GM18526 (cell line): ENCODE data around the gene LONRF3.

ENCODE experiments used
- POLR2A ChIP-seq: IDR thresholded peaks from 3 replicates; pipeline ENCODE4 v1.6.1; 2011; ENCODE audit not compliant: insufficient read length; ENCODE audit errors: extremely low read depth

LONRF3 gene

DNA sequence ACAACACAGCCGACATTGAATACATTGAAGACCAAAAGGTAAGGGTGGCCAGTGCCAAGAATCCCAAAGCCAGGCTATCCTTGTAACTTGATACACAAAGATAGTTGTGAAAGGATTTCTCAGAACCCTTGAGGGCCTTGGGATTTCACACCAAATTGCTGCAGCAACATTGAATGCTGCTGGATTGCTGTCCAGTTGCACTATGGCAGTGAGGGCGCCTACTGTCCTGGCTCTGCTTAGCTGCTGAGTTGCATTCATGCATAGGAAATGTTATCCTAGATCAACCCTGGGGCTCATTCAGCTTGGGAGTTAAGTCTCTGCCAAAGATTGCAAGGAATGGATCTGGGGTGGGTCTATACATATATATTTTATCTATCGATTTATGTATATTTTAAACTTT lies 38.7 kb downstream of the LONRF3 start:
- TF ChIP-seq POLR2A = no peak

DNA sequence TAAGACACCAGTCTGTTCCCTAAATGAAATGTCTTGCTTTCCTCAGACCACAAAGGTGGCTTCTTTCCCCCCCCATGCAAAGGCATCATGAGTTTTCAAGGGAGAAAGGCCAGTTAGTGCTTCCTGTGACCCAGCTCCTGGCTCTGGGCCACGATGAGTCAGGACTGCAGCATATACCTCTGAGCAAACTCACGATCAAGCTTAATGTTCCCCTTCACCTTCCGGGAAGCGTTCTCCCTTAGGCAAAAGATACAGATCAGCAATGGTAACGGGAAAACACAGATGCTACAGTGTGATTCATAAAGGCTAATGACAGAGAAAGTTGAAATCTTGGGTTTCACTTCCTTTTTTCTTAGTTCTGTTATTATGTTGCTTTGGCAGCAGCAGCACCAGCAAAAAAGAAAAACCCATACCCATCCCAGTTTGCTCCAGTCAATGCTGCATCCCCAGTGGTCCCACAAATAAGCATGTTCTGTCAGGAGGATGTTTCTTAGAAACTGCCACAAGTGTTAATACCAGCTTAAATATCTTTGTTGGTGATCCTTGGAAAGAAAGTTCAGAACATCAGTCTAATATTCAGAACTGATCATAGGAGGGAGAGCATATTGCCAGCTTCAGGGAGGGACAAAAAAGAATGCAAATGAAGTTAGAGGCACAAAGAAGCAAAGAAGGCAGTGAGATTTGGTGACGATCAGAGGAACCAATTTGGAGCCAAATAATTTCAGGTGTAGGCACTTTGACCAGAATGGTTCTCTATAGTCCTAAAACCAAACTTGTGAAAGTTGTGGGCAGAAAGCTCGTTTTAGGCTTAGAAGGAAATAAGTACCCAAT lies 41.2 kb downstream of the LONRF3 start:
- TF ChIP-seq POLR2A = no peak

DNA sequence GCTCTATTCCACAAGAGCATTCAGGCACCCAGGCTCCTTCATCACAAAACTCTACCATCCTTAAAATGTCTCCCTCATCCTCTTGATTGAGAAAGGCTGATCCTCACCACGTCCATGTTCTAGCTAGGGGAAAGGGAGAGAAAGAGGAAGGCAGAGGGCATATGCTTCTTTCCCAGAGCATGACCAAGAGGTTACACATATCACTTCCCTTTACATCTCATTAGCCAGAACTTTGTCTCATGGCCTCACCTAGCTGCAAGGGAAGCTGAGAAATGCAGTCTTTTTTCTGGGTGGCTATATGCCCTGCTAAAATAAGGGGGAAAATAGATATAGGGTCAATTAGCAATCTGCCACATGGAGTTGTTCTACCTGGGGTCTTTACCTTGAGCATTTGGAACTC lies 42.7 kb downstream of the LONRF3 start:
- TF ChIP-seq POLR2A = no peak

DNA sequence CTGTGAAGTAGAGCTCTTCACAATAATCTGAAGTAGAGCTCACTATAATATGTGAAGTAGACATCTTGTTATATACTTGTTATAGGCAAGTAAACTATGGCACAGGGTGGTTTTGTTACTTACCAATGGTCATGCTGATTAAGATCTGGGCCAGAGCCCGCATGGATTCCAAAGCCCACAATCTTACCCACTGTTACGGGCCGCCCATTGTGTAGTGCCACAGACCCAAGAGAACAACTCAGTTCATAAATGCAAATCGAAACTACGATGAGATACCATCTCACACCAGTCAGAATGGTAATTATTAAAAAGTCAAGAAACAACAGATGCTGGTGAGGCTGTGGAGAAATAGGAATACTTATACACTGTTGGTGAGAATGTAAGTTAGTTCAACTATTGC lies 51.5 kb downstream of the LONRF3 start:
- TF ChIP-seq POLR2A = no peak

DNA sequence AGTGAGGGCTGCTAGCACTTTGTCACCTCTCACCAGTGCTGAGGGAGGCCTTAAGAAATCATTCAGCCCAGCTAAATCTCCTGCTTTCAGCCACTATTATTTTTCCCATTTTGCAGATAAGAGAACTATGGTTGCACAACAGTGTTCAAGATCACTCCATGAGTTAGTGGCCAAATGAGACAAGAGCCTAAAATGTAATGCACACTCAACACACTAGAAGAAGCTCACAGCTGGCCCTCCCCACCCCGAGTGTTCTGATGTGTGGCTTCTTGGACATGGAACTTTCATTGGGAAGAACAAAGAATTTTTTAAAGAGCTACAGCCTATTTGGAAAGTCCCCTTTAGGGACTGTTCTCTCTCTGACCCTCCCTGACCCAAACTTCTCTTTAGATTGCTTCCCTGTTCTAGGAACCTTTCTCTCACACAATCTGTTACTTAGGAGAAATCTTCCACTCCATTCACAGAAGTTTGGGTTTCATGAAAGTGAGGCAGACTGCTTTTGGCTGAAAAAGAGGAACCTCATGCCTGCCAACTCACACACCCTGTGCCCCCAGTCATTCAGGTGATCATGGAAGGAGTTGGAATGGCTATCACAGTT lies 54.4 kb downstream of the LONRF3 start:
- no peak for TF ChIP-seq POLR2A

DNA sequence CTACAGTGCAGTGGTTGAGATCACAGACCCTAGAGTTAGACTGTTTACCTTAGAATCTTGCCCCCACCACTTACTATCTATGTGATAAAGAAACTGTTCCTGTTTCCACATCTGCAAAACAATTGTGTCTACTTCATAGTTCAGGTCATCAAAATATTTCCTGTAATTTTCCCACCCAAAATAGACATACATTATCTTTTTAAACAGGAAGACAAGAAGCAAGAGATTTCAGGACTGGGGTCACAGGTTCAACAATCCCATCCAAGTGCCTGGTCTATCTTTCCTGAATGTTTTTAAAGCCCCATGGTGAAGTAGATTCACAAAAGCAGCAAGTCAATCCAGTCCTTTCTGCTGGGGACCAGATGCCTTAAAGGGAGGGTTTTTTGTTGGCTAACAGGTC lies 56.6 kb downstream of the LONRF3 start:
- TF ChIP-seq POLR2A = no peak

DNA sequence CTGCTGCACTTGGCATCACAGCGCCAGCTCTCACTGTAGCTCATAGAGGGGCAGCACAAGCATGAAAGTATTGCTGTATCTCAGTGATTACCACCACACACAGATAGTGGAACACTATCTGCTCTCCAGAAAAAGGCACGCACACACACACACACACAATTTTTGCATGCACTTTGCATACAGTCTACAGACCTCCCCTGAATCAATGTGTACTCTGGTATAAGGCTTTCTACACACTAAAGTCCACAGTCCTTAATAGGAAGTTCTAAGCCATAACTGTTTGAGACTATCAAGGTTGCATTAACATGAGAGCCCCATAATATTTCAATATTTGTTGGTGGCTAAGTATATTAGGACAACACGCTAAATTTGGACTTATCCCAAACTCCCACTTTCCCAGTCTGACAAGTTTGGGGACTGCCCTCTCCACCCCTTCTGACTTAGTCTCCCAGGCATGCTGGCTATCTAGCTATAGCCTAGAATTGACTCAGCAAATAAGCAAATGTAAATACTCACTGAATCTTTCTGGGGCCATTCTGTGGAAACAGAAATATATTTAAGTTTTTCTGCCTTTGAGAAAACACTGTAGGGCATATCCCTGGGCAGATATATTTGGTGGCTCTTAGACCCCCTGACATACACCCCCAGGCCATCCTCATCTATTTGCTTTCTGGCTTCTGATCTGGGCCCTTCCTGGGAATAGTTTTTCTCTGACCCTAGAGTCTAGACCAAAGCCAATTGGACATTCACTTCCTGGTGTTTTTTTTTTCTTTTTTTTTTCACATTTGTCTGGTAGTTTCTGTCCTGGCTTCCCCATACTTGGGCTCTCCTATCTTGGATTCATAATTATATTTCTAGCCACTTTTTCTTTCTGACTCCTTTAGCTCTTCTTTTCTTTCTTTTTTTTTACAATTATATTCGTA lies 62.0 kb downstream of the LONRF3 start:
- TF ChIP-seq POLR2A = no peak

DNA sequence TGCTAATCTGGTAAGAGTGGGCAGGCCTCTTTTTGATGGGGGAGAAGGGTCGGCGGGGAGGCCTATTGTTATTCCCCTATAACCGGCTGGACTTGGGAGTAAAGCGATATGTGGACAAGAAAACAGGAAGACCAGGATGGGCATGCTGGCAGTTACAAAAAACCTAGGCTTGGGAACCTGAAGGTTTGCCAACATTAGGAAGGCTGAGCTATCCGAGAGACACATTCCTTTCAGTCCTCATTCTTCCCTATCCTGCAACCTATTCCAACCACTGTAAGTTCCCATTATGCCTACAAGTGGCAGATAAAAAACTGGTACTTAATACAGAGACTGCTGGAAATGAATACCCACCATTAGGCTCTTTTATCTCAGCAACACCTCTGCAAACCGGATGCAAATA lies 66.0 kb downstream of the LONRF3 start:
- TF ChIP-seq POLR2A = no peak

DNA sequence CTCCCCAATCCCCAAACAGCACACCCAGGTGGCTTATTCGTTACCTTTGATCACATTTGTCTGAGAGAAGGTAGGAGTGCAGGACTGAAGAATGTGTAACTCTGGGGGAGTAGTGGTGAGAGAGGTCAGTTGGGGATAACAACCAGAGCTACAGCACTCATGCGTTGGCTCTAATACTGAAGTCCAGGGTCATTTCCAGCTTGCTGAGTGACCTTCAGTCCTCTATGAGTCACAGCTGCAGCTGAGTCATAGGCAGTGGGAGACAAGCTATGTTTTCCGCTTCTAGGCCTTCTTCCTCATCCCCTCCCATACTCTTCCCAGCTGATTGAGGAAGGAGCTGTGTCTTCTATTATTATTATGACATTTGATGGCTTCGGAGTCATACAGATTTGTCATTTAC lies 66.8 kb downstream of the LONRF3 start:
- no peak for TF ChIP-seq POLR2A

DNA sequence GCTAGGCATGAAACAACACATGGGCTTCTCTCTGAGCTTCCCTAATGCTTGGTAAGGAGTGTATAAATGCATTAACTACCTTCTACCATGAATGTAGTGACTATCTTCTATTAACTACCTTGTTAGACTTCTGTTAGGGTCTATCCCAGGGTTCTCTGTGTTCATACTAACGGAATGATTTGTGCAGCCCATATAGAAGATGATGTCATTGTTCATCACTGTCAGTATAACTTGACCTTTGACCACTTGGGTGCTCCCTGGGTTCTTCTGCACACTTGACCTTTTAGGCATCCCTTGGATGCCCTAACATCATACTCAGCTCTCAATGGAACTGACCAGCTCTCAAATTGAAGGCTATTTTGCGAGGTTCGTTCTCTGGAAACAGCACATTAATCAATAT lies 67.6 kb downstream of the LONRF3 start:
- TF ChIP-seq POLR2A = no peak

DNA sequence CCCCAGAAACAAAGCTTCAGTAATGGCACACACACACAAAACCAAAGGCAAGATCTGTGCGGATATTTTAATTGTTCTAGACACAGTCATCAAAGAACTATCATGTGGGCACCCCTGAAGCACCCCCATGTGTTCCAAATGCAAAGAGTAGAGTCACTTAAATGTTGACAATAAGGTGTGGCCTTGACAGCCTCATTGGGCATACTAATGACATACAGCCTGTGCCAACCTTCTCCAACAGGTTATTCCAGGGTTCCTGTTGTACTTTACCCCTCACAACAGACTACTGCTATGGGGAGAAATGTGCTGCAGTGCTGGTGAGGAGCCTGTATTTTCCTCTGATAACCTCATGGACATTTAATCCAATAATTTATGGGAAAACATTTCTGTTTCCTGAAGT lies 68.6 kb downstream of the LONRF3 start:
- no peak for TF ChIP-seq POLR2A

DNA sequence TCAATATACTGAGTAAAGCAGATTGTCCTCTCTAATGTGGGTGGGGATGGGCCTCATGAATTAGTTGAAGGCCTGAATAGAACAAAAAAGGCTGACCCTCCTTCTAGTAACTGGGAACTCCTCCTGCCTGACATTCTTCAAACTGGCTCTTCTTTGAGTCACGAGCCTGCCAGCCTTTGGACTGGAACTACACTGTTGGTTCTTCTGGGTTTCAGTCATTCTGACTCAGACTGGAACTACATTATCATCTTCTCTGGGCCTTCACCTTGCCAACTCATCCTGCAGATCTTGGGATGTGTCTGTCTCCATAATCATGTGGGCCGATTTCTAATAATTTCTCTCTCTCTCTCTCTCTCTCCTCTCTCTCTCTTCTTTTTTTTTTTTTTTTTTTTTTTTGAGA lies 71.5 kb downstream of the LONRF3 start:
- no peak for TF ChIP-seq POLR2A

DNA sequence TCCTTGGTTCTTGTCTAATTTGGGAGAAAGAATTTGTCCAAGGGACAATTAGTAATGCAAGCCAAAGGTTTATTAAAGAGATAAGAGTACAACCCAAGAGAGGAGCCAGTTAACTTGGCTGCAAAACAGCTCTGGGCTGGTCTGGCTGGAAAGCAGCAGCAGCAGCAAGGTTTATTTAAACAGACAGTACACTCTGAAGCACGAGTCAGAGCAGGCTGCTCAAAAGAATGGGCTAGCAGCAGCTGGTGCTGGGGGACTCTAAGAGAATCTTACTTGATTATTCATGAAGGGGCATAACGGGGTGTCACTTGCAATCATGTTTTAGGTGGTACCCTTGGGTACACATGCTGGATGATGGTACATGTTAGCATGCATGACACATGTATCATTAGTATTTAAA lies 81.3 kb downstream of the LONRF3 start:
- TF ChIP-seq POLR2A = no peak

DNA sequence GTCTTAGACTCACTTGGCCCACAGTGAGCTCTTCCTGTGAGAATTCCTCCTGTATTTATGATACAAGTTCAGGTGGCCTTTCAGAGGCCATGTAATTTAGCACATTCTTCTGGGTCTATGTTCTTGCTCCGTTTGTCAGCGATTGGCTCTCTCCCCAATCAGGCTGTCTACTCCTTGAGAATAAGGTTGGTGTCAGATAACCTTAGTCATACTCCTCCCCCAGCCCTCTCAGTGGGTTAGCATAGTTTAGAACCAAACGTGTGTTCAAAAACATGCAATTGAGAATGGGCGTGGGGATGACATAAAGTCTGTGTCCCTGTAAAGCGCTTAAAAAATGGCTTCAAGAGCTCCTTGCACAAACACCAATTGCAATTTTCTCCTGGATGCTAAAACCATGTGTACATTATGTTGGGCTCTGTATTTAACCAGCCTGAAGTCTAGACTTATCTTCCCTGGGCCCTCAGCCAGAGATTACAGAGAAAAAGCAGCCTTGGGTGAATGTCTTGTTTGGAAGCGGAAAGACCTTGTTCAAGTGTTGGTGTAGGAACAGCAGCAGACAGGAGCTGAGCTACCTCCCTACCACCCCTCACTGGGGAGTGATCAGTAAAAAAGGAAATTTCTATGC lies 88.4 kb downstream of the LONRF3 start:
- no peak for TF ChIP-seq POLR2A

DNA sequence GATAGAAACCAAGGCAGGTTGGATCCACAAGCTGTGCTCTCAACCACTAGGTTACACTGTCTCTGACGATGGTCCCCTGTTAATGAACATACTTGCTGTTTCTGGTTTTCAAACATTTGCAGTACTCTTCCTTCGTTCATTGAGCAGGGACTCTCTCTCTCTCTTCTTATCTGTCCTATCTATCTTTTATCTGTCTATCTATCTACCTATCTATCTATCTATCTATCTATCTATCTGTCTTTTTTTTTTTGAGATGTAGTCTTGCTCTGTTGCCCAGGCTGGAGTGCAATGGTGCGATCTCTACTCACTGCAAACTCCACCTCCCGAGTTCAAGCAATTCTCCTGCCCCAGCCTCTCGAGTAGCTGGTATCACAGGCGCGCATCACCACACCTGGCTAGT lies 89.0 kb downstream of the LONRF3 start:
- no peak for TF ChIP-seq POLR2A
